C4-2B (cell line): ENCODE results near the gene SCIN.

Source experiments
- ZFX ChIP-seq: fragments of 450-650 bp; IDR thresholded peaks from 2 replicates; pipeline ENCODE4 v1.6.1; 2017
- TF ChIP-seq, protein P1 (sequence below): fragments of 450-650 bp; conservative IDR thresholded peaks from 2 replicates; pipeline ENCODE4 v1.5.1; 2017; ENCODE audit warnings: mild to moderate bottlenecking

DNA sequence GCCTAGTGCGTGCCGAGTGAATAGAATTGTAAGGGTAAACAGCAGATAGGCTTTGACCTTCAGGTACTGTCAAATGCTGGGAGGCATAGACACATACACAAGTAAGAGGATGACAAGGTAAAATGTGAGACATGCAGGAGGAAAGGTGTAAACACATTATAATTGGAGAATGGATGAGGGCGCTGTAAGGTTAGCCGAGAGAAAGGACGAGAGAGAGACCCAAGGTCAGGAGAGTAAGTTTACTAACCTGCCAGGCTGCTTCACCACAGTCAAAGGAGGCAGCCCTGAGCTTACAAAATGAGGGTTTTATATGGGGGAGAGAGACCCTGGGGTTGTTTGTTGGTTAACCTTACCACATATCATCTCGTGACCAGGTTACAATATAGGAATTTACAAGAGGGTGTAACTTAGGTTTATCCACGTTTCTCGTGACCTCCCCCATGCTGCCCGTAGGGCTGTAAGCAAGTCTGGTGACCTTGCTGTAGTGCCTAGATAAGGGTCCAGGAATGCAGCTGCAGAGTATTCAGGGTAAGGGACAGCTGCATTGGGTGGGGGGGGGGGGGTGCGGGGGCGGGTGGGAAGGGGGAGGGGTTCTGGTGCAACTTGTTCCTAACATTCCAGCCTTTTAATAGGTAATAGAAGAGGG is 17.9 kb downstream of the SCIN start:
- TF ChIP-seq, protein P1, sequence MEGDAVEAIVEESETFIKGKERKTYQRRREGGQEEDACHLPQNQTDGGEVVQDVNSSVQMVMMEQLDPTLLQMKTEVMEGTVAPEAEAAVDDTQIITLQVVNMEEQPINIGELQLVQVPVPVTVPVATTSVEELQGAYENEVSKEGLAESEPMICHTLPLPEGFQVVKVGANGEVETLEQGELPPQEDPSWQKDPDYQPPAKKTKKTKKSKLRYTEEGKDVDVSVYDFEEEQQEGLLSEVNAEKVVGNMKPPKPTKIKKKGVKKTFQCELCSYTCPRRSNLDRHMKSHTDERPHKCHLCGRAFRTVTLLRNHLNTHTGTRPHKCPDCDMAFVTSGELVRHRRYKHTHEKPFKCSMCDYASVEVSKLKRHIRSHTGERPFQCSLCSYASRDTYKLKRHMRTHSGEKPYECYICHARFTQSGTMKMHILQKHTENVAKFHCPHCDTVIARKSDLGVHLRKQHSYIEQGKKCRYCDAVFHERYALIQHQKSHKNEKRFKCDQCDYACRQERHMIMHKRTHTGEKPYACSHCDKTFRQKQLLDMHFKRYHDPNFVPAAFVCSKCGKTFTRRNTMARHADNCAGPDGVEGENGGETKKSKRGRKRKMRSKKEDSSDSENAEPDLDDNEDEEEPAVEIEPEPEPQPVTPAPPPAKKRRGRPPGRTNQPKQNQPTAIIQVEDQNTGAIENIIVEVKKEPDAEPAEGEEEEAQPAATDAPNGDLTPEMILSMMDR = no peak
- TF ChIP-seq ZFX = no peak
